Activated T-helper 9 cell treated with anti-CD3 and anti-CD28 coated beads, Interleukin-2, amount 50 U/mL, for 16 hours (primary cell): ENCODE results near the gene METTL17.
"Not testable (repeated sequence)": the region's sequence is repeated elsewhere in the genome, so short reads cannot be mapped to it uniquely, and the experiment has no call there.

Source experiments
- DNase-seq: peaks from one replicate; pipeline ENCODE4 v3.0.0-alpha.2; 2020; ENCODE audit warnings: low read depth

METTL17 gene

DNA sequence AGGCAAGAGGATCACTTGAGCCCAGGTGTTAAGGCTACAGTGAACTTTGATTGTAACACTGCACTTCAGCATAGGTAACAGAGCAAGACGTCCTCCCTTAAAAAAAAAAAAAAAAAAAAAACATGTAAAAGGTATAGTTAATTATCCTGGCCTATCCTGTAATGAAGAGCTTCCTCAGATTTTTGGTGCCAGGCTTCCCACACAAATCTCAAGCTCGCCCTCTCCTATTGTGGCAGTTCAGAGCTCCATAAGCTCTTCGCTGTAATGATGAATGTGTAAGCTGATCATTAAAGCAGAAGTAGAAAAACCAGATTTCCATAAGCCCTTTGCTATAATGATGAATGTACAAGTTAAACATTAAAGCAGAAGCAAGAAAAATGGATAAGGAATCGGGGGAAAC is 7.3 kb downstream of the METTL17 start:
- no peak for DNase-seq

DNA sequence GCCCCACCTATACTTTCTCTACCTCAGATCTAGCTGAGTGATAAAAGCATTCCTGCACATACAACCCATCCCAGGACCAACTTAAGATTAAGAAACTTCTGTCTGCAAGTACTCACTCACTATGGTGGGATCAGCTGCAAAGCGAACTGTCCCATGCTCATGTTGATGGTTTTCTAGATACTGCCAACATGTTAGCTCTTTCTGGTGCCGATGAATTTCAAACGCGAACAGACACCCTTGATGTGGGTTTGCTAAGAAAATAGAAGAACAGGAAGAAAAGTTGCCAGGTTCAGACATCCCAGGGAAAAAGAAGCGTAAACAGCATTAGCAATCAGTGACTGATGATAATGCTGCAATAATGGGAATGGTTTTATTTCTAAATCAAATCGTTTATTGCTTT is 7.8 kb downstream of the METTL17 start:
- no peak for DNase-seq

DNA sequence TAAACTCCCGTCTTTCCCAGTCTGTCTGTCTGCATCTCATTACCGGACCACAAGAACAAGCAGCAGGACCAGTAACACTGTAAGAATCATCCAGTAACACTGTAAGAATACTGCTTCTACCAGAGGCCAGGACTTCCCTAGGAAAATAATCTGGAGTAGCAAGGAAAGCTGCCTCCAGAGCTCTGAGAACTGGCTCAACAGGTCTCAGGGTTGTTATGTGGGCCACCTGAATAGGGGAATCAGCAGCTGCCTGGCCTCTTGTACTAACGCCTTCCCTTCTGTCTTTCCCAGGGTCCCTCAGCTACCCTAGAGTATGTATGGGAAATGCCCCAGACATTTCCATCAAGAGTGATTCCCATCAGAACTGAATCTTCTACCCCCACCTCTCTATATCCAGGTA is 8.4 kb downstream of the METTL17 start:
- DNase-seq = no peak

- no peak for DNase-seq
Measured at GRCh38 chr14:20998674-20999366, 9.0 kb downstream of the METTL17 start, which contains the start of gene SLC39A2. SLC39A2 (plus strand) TSS chr14:20999293; CDS start chr14:20999447, 154 bp downstream.

DNA sequence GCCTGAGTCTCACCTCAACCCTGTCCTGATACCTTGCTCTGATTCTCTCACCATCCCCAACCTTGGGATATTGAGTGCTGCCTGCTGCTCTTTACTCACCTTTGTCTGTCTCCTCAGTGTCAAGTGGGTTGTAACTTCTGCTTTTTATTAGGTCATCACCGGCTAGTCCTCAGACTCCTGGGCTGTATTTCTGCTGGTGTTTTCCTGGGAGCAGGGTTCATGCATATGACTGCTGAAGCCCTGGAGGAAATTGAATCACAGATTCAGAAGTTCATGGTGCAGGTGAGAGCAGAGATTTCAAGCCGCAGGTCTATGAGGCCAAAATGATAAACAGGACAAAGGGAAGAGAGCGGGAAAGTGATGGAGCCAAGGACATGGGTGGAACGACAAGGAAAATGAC is 9.8 kb downstream of the METTL17 start:
- DNase-seq = no peak

GRCh38 chr14:21001218-21001617 is 11.4 kb downstream of the METTL17 start:
- DNase-seq = no peak

DNA sequence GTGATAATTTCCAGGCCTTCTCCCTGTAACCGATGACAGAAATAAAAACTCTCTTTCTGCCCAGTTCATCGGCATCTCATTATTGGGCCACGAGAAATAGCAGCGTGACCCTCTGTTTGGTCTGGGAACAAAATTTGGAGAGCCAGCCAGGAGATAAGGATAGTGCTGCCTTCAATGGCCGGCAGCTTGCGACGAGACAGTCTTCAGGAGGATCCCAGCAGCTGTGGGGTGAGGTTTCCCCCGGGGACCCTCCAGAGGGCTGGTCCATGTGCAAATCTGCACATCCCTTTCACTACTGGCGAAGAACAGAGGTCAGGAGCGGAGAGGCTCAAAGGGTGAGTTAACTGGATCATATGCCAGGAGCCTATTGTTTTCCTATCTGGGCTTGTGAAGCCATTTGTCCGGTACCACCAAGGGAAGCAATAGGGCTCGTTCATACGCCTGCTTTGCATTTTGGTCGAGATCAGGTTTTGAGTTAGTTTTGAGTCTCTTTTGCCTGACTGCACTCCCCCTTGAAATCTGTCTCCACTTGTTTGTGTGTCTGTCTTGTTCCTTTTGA is 14.1 kb downstream of the METTL17 start:
- DNase-seq = no peak

GRCh38 chr14:21009721-21010120 is 19.9 kb downstream of the METTL17 start:
- DNase-seq = not testable (repeated sequence)

- no peak for DNase-seq
Measured at GRCh38 chr14:21011136-21011535, 21.4 kb downstream of the METTL17 start.

- DNase-seq = peak; percentile 64
Measured at GRCh38 chr14:21014761-21015190, 25.0 kb downstream of the METTL17 start.

DNA sequence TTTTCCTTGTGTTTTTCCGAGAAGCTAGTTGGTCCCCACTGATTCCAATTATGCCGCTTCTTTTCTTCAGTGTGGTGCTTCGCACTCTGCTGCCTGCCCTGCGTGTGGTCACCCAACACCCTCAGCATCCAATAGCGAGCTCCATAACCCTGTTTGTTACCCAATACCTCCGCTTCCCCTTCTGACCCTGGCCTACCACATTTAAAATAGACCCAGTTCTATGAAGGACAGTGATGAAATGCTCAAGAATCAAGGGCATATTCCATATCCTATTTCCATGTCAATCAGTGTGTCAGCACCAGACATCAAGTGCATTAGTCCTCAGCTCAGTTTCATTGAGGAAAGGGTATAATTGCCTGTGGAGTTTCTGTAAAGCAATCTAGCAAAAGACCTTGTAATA is 25.5 kb downstream of the METTL17 start:
- DNase-seq = no peak

GRCh38 chr14:21016413-21017190 is 26.8 kb downstream of the METTL17 start:
- no peak for DNase-seq

DNA sequence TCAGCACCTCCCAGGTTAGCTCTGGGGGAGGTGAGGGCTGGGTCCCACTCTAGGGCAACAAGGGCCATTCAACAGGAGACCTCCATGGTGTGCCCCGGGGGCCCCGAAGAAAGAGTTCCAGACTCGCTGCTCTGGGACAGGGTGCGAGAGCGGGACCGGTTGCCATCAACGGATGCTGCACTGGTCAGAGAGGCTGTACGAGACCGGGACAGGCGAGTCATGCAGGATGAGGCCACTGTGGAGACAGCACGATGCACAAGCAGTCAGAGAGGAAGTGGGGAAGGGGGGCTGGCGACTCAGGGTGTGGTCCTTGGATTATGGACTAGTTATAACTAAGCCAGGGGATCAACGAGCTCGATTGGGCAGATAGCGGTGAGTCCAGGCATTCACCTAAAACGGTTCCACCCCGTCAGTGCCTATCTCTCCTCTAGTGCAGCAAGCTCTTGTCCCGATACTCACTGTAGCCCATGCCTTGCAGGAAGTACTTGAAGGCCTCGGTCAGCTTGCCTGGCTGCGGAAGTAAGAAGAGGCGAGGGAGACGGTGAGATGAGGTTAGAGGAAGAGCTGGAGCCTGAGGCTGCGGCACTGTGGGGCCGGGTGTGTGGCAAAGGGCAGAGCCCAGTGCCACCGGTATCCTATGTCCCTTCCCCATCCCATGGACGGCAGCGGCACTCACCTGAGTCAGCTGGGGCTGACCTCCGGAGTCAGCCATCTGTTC is 27.9 kb downstream of the METTL17 start:
- DNase-seq = no peak

DNA sequence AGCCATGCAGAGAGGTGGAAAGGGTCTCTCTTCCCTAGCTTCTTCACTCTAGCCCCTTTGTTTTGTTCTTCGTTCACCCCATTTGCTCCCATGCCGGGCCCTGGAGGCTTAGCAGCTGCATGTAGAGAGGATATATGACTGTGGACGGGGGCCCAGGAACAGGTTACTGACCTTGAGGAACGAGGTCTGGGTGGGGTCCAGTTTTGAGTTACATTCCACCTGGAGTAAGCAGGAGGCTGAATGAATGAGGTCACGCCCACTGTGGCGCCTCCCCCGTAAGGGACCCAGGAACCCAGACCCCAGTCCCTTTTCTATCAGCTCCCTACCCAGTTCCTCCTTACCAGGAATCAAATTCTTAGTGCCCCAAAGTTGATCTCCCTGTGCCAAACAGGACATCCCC is 28.5 kb downstream of the METTL17 start:
- no peak for DNase-seq

DNA sequence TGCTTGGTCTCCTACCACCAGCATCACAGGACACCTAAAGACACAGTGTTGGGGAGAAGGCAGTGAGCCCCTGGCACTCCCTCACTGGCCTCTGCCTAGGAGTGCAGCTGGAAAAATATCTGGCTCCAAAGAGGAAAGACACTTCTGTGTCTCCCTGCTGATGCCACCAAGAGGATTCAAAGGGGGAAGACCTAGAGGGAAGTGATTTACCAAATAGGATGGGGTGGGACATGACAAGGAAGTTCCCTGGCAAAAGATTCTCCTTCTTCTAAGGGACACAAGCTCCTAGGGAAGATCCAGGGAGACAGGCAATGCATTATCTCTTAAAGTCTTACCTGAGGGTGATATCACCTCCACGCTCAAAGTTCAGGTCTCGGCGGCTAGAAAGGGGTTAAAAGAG is 29.0 kb downstream of the METTL17 start:
- DNase-seq = no peak

- no peak for DNase-seq
Measured at GRCh38 chr14:21019366-21019765, 29.6 kb downstream of the METTL17 start.

- no peak for DNase-seq
Measured at GRCh38 chr14:21020977-21021545, 31.3 kb downstream of the METTL17 start.

- no peak for DNase-seq
Measured at GRCh38 chr14:21022686-21023085, 32.9 kb downstream of the METTL17 start.

DNA sequence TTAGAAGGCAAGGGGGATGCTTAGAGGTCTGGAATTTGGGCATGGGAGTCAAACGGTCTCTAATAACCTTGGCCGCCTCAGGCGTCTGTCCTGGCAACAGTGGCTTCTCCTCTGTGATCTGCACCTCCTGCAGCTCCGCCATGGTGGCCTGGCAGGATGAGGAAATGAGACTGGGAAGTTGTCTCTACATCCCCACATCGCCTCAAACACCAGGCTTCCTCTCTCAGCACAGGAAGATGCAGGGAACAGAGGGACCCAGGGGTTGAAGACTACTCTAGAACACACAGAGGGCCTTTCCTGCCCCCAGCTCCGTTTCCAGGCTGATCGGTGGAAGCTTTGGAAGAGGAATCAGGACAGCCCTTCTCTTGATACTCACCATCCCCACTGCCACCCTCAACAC is 33.4 kb downstream of the METTL17 start:
- DNase-seq = no peak

DNA sequence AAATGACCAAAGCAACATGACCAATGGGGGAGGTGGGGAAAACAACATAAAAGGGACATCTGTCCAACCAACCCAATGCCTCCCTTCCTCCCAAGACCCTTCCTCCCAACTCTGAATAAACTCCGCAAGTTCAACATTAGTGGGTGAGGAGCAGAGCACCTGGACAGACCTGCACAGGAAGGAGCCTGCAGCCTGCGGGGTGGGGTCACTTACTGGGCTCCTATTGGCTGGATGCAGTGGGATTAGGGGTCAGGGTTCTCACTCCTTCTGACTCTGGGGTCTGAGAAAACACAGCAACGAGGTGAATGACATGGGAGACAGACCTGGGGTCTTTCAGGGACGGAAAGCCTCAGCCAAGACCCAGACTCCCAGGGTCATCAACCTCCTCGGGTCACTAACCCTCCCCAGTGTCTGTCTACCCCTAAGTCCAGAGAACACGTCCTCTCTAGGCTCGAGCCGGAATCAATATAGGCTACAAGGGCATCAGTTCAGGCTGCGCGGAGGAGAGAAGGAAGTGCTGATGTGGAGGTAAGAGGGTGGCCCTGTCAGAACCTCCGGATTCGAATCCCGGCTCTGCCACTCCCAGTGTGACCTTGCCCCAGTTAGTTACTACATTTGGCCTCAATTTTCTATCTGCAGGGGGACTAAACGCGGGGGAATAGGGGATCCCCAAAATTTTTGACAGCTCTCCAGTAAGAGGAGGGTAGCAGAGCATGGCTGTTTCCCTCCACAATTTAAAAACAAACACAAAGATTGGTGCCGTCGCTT is 34.2 kb downstream of the METTL17 start:
- DNase-seq = no peak

DNA sequence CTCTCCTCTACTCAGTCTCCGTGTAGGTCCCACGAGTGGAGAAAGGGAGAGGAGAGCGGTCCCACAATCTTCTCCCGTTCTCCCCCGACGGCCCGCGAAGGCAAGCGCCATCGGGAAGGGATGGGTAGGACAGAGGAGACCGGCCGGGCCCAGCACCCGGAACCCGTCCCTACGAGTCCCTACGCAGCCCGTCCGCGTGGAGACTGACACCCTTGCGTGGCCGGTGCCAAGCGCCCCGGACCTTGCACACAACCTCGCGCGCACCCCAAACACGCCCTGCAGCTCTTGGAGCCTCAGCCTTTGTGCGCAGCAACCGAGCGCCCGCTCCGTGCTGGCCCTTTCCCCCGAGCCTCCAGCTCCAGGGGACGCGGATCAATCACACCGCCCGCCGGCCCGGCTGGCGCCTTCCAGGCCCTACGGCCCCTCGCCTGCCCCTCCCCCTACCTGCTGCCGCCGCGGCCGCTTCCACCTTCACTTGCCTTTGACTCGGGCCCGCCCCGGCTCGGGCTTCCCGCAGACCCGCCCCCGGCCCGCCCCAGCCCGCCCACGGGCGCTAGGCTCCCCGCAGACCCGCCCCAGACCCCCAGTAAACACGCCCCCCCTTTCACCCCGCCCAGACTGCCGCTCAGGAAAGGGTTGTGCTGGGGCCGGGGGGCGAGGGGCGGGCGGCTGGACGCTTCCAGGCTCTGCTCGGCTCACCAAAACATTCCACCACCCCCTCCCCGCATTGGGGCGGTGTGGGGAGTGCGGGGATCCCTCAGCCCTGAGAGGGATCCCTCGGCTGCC is 35.0 kb downstream of the METTL17 start, which contains the start of gene NDRG2:
TSS of gene NDRG2 (minus strand) at position 477 of the 786 bp plus-strand sequence. CDS start 1,746 bp downstream, outside the sequence.
- peak; percentile 66 for DNase-seq
